K562 (cell line): ENCODE data around the gene HS2ST1. TPM values are rescaled to one million over a fixed set of nuclear protein-coding genes. Genes with fewer than 3 reads are reported as not detected.

ENCODE experiments used
- ARID2 ChIP-seq: fragments of 450-650 bp; IDR thresholded peaks from 2 replicates; pipeline ENCODE4 v1.6.1; 2017; ENCODE audit warnings: antibody characterized with exemption, mild to moderate bottlenecking
- DACH1 ChIP-seq: fragments of 450-650 bp; IDR thresholded peaks from 2 replicates; pipeline ENCODE4 v1.6.1; 2018; ENCODE audit not compliant: partially characterized antibody
- GTF2F1 ChIP-seq: IDR thresholded peaks from 2 replicates; pipeline ENCODE4 v1.6.1; 2011; ENCODE audit warnings: low read depth, low read length, improper control_type of control experiment
- IRF2 ChIP-seq: sonication (generic); formaldehyde crosslinking; IDR thresholded peaks from 2 replicates; pipeline ENCODE4 v1.8.1; 2022; ENCODE audit warnings: mild to moderate bottlenecking, missing genetic modification reagents
- MECOM ChIP-seq: fragments of 250-450 bp; sonication (Bioruptor Pico); IDR thresholded peaks from 2 replicates; pipeline ENCODE4 v1.8.0; 2022; ENCODE audit warnings: inconsistent platforms
- MGA ChIP-seq: fragments of 450-650 bp; IDR thresholded peaks from 2 replicates; pipeline ENCODE4 v1.6.1; 2016; ENCODE audit warnings: mild to moderate bottlenecking, moderate library complexity
- NR2F6 ChIP-seq: fragments of 450-650 bp; formaldehyde crosslinking; IDR thresholded peaks from 2 replicates; pipeline ENCODE4 v1.4.0; 2020; ENCODE audit warnings: mild to moderate bottlenecking
- RBM15 ChIP-seq: fragments of 200-400 bp; formaldehyde crosslinking; IDR thresholded peaks from 2 replicates; pipeline ENCODE4 v1.6.1; 2018; ENCODE audit warnings: mild to moderate bottlenecking, low read length, moderate library complexity; ENCODE audit not compliant: insufficient read depth
- SMC3 ChIP-seq: conservative IDR thresholded peaks from 2 replicates; pipeline ENCODE4 v1.6.1; 2011; ENCODE audit warnings: low read depth, low read length, improper control_type of control experiment; ENCODE audit not compliant: insufficient read depth
- SNRNP70 ChIP-seq: fragments of 200-400 bp; formaldehyde crosslinking; optimal IDR thresholded peaks from 2 replicates; pipeline ENCODE3; 2017; ENCODE audit warnings: low read depth, low read length
- SOX6 ChIP-seq: fragments of 450-650 bp; IDR thresholded peaks from 2 replicates; pipeline ENCODE4 v1.6.1; 2014; ENCODE audit warnings: mild to moderate bottlenecking
- TBL1XR1 ChIP-seq, 2 experiments: IDR thresholded peaks; 2 replicates each; pipeline ENCODE4 v1.6.1; 2012; ENCODE audit warnings: improper control_type of control experiment in 2 of 2, low read length in 2 of 2, mild to moderate bottlenecking in 1 of 2
- TCF7 ChIP-seq: sonication (generic); IDR thresholded peaks from 2 replicates; pipeline ENCODE4 v1.6.1; 2016; ENCODE audit warnings: antibody characterized with exemption, borderline replicate concordance
- ZEB2 ChIP-seq: fragments of 450-650 bp; IDR thresholded peaks from 2 replicates; pipeline ENCODE4 v1.6.1; 2016
- ZNF449 ChIP-seq: fragments of 250-450 bp; sonication (Bioruptor Pico); IDR thresholded peaks from 2 replicates; pipeline ENCODE4 v1.8.0; 2022; ENCODE audit warnings: moderate library complexity, mild to moderate bottlenecking, inconsistent platforms
- ZNF696 ChIP-seq: fragments of 250-450 bp; sonication (Bioruptor Pico); conservative IDR thresholded peaks from 2 replicates; pipeline ENCODE4 v1.4.0; 2020; ENCODE audit warnings: mild to moderate bottlenecking, moderate library complexity
- ZNF780A ChIP-seq: fragments of 250-450 bp; sonication (Bioruptor Pico); IDR thresholded peaks from 2 replicates; pipeline ENCODE4 v1.5.0; 2021; ENCODE audit warnings: mild to moderate bottlenecking
- polyA plus RNA-seq, 8 experiments: library from polyadenylated mRNA; depleted of rRNA in 4 of 8; stranded (reverse) in 5 of 8; unstranded in 3 of 8; fragments of >200 nt; fragmentation: Nextera tagmentation in 2 of 8; fragmentation: Illumina TruSeq in 1 of 8; extraction: Ambion mirVana in 2 of 8; extraction: Trizol in 1 of 8; gene quantifications; 2 replicates each; pipeline versions ENCODE4 v1.2.1 to v1.2.3, GENCODE V29; 2011 to 2014; ENCODE audit warnings: inconsistent platforms in 1 of 8, missing spikeins in 1 of 8
- total RNA-seq, 7 experiments: library from RNA; depleted of rRNA in 6 of 7; stranded (reverse); fragments of >200 nt in 6 of 7; fragmentation: Illumina TruSeq in 2 of 7; extraction: Trizol in 2 of 7; gene quantifications; 2 replicates each; pipeline versions ENCODE4 v1.2.1 to v1.2.3, GENCODE V29; 2011 to 2021; ENCODE audit warnings: low replicate concordance in 1 of 7

HS2ST1 gene
- total and polyA plus RNA-seq, 9 of the 15 experiments (the other 6 are each of a cell fraction or from before 2014, with no cell fraction given), result 7.7 to 43.3 (median 25.8) TPM

- TF ChIP-seq RBM15 (no peak), GTF2F1 (no peak), IRF2 (no peak), SNRNP70 (no peak), NR2F6 (CRISPR knock-in tag) (no peak), ZNF449 (CRISPR knock-in tag) (no peak), ZEB2 (peak; percentile 40), MECOM (CRISPR knock-in tag) (peak; percentile 55; the same call in 1 of the 2 replicates), TCF7 (no peak), MGA (no peak), SMC3 (no peak), ARID2 (no peak), ZNF780A (CRISPR knock-in tag) (no peak), ZNF696 (CRISPR knock-in tag) (no peak), DACH1 (peak; percentile 15), SOX6 (peak; percentile 66), TBL1XR1 (IDR thresholded peaks at IDR 0.05; ENCODE audit: low read length in 2 of 2) (no peak; a peak in 1 of 4 replicates)
Measured at GRCh38 chr1:86993269-86993985, 79.0 kb downstream of the HS2ST1 start (continued).
